Activated CD4-positive, alpha-beta T cell treated with anti-CD3 and anti-CD28 coated beads, Interleukin-2, amount 50 U/mL, for 24 hours (primary cell): ENCODE data around the gene RSBN1L.
"Not testable (repeated sequence)": the region's sequence is repeated elsewhere in the genome, so short reads cannot be mapped to it uniquely, and the experiment has no call there.

ENCODE experiments used
- DNase-seq, 2 donors: peaks; one replicate each; pipeline ENCODE4 v3.0.0-alpha.2; 2020; ENCODE audit warnings: low read depth in 1 of 2, low spot score in 1 of 2

Gene RSBN1L

DNA sequence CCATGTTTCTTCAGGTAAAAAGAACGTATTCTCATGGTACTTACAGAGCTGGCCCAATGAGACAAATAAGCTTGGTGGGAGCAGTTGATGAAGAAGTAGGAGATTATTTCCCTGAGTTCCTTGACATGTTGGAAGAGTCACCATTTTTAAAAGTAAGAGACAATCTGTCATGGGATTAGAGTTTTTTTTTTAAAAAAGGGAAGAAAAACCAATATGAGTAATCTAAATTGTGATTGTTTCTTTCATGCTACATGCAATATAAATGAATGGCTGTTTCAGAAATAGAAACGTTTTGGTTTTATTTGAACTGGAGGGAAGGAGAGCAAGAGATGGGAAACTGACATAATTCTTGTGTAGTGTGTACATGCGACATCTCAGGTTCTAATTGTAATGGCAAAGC lies 69.2 kb downstream of the RSBN1L start:
- no peak for DNase-seq

DNA sequence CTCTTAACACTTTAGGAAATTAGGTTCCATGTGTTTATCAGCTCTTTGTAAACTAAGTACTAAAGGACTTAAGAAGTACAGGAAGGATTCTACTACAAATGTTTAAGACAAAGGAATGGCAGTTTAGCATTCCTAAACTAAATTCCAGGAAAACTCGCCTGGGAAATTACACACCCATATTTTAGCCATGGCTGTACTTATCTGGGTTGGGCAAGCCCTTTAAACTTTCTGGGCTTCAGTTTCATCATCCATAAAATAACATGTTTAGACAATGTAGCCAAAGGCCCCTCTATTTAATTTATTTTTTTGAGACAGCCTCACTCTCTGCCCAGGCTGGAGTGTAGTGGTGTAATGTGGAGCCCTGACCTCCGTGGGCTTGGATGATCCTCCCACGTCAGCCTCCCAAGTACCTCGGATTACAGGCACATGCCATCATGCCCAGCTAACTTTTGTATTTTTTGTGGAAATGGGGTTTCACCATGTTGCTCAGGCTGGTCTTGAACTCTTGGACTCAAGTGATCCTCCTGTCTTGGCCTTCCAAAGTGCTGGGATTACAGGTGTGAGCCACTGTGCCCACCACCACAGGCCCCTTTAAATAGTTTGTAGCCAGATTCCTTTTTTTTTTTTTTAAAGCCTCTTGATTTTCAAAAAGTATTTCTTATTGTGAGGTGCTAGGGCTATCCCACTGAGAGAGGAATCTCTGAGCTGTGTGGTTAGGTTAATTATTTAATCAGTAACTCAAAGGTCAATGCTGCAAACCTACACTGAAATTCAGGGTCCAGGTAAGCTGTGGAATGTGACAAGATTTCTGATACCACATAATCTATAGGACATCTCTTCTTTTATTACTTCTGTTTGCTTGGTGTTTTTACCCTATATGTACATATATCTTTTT lies 69.9 kb downstream of the RSBN1L start:
- no peak for DNase-seq

DNA sequence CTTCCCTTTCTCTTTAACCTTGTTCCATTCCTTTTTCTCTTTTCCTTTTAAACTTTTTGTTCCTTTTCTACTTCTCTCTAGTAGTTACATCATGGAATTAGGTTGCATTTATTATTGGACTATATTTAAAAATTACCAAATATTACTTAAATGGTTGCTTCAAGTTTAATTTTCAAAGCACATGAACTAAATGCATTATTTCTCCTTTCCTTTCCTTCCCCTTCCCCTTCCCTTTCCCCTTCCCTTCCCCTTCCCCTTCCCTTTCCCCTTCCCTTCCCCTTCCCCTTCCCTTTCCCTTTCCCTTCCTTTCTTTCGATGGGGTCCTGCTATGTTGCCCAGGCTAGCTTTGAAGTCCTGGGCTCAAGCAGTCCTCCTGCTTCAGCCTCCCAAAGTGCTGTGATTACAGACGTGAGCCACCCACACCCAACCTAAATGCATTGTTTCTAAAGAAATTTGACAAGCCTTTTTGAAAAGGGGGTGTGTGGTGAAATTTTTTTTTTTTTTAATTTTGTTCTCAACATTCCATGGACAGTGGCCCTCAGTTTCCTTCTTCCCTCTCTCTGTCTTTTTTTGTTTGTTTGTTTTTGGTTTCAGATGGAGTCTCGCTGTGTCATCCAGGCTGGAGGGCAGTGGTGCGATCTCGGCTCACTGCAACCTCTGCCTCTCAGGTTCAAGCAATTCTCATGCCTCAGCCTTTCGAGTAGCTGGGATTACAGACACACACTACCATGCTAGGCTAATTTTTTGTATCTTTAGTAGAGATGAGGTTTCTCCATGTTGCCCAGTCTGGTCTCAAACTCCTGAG lies 70.7 kb downstream of the RSBN1L start:
- no peak for DNase-seq

DNA sequence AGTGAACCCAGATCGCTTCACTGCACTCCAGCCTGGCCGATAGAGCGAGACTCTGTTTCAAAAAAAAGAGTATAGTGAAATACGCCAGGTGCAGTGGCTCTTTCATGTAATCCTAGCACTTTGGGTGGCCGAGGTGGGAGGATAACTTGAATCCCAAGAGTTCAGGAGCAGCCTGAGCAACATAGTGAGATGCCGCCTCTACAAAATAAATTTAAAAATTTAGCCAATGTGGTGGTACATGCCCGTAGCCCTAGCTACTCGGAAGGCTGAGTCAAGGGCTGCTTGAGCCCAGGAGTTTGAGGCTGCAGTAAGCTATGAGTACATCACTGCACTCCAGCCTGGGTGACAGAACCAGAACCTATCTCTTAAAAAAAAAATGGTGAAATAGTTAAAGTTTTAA lies 74.1 kb downstream of the RSBN1L start:
- DNase-seq = no peak

DNA sequence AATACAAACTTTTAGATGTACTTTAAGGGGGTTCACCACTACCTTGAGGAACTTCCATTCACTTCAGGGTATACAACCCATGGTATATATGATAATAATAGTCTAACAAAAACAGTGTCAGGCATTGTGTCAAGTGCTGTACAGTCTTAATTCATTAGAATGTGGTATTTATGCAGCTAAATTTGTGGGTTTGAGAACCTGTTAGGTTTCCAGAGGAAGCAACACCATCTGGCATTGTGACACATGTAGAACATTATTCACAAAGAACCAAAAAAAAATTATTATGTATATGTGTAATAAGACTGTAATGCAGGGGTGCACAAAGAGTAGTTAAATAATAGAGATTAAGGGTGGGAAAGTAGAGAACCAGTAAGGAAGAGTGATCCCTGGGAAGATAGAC lies 75.6 kb downstream of the RSBN1L start:
- no peak for DNase-seq

DNA sequence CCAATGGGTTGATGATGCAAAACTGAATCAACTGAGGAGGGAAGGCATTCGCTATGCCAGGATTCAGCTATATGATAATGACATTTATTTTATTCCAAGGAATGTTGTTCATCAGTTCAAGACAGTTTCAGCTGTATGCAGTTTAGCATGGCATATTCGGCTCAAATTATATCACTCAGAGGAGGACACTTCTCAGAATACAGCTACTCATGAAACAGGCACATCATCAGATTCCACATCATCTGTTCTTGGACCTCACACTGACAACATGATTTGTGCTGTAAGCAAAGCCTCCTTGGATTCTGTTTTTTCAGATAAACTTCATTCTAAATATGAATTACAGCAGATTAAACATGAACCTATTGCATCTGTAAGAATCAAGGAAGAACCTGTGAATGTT lies 82.3 kb downstream of the RSBN1L start:
- no peak for DNase-seq

DNA sequence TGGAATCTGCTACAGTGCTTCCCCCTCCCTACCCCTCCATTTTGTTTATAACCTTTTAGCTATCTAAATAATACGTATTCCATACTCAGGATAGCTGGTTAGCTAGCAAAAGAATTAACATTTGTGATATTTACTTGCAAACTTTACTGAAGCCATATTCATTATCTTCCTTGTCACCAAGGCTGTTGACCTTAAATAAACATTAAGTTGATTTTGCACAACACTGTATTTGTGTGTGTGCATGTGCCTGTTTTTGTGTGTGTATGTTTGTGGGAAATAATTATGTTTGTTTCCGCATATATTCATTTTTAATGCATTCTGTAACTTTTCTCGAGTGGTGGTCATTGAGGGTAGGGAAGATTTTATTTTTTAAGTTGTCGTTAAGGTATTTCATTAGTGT lies 86.1 kb downstream of the RSBN1L start:
- no peak for DNase-seq

DNA sequence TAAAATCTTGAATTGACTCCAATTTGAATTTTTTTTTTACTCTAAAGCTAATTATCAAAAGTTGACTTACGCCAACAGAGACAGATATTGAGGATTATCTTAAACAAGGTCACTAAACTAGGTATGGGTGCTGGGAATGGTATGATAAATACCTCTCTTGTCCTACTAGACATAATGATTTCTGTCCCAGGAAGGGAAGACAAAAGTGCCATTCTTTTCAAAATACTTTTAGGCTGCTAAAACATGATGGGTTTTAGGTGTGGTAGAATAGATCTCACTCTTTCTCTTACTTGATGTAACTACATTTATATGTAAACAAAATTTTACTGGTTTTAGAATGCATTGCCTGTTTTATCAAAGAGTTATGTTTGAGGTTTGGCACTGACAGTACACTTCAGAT lies 86.9 kb downstream of the RSBN1L start:
- DNase-seq = no peak

DNA sequence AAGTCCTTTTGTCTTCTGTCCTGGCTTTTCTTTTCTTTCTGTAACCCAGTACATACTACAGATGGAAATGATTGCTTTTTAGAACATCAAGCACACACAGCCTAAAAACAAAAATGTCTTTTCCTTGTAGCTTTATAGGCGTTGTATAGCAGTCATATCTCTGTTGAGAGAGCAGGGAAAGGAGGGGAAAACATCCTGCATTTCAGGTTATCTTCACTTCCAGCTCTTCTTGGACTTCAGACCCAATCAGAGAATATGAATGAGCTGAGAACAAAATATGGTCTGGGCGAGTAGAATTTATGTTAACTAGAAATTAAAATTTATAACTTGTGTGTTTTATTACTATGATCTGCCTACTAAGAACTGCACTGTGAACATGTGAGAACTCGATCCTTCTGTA lies 87.3 kb downstream of the RSBN1L start:
- no peak for DNase-seq

DNA sequence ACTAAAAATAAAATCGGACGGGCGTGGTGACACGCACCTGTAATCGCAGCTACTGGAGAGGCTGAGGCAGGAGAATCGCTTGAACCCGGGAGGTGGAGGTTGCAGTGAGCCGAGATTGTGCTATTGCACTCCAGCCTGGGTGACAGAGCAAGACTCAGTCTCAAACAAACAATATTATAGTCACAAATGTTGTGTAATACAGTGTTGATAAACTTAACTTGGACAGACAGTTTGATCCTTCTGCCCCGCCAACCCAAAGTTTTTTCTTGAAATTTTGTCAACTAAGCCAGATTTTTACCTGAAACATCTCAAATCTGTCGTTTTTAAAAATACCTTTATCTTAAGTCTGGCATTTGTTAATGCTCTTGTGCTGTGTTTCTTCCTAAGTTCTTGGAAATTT lies 88.2 kb downstream of the RSBN1L start:
- DNase-seq = not testable (repeated sequence)

DNA sequence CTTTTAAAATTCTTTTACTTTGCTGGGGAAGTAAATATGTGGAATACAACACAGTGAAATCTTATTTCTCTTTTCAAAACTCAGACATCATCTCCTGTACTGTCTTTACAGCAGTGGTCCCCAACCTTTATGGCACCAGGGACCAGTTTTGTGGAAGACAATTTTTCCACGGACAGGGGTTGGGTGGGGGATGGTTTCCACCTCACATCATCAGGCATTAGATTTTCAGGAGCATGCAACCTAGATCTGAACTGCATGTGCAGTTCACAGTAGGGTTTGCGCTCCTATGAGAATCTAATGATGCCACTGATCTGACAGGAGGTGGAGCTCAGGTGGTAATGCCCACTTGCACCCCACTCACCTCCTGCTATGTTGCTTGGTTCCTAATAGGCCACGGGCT lies 89.8 kb downstream of the RSBN1L start:
- no peak for DNase-seq

DNA sequence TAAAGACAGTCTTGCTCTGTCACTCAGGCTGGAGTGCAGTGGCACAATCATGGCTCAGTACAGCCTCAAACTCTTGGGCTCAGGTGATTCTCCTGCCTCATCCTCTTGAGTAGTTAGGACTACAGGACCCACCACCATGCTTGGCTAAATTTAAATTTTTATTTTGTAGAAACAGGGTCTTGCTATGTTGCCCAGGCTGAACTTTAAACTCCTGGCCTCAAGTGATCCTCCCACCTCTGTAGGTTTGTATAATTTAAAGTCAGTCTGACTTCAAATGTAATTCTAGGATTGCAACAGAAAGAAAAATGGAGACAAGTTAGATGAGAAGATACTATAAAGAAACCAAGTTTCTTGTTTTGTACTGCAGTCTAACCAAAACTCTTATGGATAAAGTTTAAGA lies 90.5 kb downstream of the RSBN1L start:
- no peak for DNase-seq

DNA sequence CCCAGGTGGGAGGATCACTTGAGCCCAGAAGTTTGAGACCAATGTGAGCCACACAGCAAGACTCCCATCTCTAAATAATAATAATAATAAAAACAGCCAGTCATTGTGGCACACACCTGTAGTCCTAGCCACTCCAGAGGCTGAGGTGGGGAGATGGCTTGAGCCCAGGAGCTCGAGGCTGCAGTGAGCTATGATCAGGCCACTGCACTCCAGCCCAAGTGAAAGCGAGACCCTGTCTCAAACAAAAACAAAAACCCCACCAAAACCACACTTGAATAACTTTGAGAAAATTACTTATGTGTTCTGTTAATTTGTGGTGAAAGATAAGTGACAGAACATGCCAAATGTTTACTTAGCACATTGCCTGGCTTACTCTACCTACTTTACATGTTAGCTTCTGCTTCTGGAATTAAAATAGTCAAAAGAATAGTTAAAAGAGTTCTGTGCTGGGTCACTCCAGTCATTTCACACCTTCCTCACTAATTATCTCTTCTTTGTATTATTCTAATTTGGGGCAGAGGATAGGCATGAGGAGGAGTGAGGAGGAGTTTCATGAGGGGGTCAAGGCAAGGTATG lies 92.2 kb downstream of the RSBN1L start:
- DNase-seq = no peak

DNA sequence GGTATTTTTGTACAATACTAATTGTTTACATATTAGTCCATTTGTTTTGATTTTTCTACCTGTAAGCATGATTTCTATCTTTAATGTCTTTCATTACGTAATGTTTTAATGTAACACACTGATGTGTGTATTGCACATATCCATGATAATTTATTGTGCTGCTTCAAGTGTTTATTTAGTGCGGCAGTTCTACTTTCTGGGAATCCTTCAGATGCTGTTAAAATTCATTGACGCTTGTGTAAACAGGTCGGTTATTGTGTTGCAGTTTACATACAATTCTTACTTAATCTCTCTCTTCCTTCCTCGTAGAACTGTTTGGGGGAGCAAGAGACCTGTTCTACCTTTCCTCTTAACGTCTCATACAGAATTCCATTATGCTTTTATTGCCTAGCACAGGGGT lies 95.1 kb downstream of the RSBN1L start:
- no peak for DNase-seq

DNA sequence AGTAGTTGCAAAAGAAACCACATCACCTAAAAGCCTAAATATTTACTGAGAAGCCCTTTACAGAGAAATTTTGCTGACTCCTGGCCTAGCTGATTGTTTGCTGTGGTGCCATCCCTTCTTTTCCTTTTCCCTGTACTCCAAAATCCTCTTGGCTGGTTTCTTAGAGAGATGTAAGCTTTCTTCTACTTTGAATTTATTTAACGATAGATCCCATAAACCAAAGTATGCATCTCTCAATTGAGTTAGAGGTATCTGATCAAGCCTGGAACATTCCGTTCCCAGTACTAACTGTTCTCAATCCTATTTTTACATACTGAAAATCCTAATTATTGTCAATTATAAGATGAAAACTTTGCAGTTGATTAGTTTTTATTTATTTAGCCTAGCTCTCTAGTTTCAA lies 95.7 kb downstream of the RSBN1L start:
- no peak for DNase-seq

DNA sequence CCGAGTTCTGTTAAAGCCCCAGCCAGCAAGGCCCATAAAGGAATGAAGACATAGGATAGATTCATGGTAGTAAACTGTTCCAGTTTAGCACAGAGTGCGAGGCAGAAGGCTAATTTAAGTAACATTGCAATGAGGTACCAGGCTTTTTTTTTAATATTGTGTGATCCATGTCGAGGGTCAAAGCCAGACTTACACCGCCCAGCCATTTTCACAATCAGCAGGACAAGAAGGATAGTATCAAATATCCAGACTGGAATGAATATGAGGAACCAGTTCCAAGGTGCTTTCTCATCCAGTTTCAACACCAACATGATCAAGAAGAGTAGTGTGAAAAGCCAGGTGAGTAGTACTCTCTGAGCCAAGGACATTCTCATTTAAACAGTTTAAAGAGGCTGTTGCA lies 97.7 kb downstream of the RSBN1L start:
- no peak for DNase-seq

DNA sequence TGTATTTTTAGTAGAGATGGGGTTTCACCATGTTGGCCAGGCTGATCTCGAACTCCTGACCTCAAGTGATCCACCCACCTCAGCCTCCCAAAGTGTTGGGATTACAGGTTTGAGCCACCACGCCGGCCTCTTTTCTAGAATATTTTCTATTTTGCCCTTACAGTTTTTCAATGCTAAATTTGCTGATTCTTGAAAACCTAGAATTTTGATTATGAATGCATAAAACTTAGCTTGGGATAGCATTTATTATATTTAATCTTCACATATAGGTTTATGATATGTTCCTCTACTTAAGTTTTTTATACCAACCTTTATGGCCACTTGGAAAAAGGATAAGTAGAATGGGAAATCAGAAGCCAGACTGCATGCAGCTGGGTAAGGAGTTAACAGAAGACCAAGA lies 99.8 kb downstream of the RSBN1L start:
- DNase-seq = no peak

DNA sequence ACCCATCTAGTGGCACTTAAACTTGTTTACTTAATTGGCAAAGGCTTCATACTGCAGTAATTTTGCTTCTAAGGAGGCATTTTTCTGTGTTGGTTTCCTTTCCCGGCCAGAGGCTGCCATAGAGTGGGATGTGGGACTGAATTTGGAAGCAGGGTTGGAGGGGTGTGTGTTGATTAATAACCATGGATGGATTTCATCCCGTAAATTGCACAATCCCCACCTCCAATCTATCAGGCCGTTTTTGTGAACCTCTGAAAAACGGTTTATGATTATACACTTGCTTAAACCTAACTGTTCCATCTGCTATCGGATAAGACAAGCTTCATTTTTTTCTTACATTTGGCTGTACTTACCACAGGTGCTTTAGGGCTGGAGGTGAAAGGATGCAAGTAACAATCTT lies 100.7 kb downstream of the RSBN1L start:
- DNase-seq = no peak

DNA sequence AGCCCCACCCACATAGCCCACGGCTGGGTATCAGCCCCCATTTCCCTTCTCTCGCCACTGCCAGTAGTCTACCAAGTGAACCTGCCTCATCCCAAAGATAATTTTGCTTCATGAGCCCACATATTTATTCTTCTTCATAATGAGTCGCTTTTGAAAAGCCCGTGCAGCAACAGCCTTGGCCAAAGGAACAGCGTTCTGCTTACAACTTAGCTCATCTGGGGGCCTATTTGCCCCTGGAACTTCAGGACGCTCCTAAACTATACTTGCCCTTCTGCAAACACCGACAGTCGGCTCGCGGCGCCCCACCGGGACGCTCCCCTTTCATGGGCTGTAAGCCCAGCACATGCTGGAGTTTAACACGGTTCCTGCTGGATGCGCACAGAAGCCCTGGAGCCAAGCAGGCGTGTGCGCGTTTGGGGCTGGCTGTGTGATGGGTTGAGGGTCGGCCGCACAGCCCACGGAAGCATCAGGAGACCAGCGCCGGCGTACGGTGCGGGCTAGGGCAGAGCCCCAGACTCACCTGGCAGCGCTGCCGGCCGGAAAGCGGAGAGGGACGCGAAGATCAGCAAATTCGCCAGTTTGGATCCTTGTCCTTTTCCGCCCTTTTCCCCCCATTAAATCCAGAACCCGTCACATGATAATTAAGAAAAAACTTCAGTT lies 101.6 kb downstream of the RSBN1L start:
- no peak for DNase-seq

DNA sequence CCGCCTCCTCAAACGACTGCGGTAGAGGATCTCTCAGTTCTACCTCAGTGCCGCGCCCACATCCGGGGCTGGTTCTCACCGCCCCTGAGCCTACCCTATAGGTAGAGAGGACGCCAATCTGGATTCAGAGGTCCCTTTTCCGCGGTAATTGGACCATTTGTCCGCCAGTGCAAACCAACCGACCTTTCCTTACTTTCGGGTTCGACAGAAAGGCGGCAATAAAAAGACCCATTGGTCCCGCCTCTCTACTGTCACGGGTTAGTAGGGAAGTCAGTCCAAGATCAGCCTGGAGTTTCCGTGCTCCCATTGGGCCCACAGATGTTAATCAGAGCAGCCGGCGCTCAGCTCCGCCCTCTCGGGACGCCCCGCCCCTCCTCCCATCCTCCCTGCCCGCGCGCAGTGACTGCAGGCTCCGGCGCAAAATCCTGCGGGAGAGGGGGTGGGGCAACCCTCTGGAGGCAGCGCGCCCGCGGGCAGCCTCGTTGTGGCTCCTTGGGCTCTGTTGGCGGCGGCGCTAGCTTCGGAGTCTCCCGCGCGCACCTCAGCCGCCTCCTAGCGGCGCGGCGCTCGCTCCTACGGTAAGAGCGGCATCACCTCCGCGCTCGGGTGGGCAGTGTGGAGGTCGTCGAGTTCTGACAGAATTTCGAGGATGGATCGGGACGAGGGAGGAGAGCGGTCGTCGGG lies 102.3 kb downstream of the RSBN1L start, which contains the start of the genes PHTF2 and TMEM60:
Gene PHTF2, plus strand, starts transcription at position 380 of the 684 bp plus-strand sequence.
Gene TMEM60, minus strand, starts transcription at position 41 of the 684 bp plus-strand sequence. CDS start 4,061 bp downstream, outside the sequence.
- peak; percentile 81 to 94 for DNase-seq
